ENCODE data around the gene CFD.

DNA sequence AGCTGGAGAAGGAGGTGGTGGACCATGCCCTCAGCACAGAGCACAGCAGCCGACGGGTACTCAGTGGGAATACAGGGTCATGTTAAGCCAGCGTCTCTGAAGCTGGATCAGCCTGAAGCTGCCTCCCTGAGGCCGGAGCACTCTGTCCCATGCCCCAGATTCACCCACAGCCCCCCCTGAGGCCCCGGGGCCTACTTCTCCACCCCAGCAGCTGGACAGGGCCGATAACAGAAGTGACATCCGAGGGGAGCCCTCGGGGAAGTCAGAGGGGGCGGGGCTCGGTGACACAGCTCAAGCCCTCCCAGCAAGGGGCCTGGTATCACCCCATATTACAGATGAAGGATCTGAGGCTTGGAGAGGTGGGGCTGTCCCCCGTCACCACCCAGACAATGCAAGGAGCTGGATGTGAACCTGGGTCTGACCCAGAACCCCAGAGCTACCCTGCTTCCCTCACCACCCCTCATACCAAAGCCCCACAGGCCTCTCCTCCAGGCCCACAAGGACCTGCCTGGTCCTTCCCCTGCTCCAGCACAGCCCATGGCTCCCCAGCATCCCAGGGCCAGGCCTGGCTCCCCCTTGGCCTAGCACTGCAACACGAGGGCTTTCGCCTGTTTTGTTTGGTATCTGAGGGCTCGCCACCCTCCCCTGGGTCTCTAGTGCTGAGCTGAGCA is 47.9 kb downstream of the CFD start:
- no peak for TF ChIP-seq EZH2phosphoT487 (IDR thresholded peaks at IDR 0.05; ENCODE audit: insufficient read depth, low read depth)
- TF ChIP-seq EZH2 (IDR thresholded peaks at IDR 0.05; ENCODE audit: insufficient read depth, poor library complexity, severe bottlenecking): no peak

Measured in GM23248 (cell line).